Activated CD4-positive, alpha-beta T cell treated with anti-CD3 and anti-CD28 coated beads, Interleukin-2, amount 10 ng/mL, durations not matched to agents 24 days and 14 days (primary cell): ENCODE measurements around the gene ANKRD13B. TPM values are rescaled to one million over a fixed set of nuclear protein-coding genes. Genes with fewer than 3 reads are reported as not detected.
A peak's percentile ranks its signal among the peaks of the same experiment; 100 is the strongest.

ENCODE experiments used
- DNase-seq: peaks from one replicate; pipeline ENCODE4 v3.0.0; 2022
- H3K27ac Mint-ChIP-seq: one replicate; pipeline ENCODE4 v1.8.0; 2022; ENCODE audit warnings: mild to moderate bottlenecking, mixed read lengths
- H3K27me3 Mint-ChIP-seq: one replicate; pipeline ENCODE4 v1.8.0; 2022; ENCODE audit warnings: mixed read lengths
- H3K36me3 Mint-ChIP-seq: one replicate; pipeline ENCODE4 v1.8.0; 2022; ENCODE audit warnings: low read depth, mild to moderate bottlenecking, mixed read lengths
- H3K4me1 Mint-ChIP-seq: one replicate; pipeline ENCODE4 v1.8.0; 2021; ENCODE audit warnings: mixed read lengths
- H3K4me3 Mint-ChIP-seq: one replicate; pipeline ENCODE4 v1.8.0; 2022; ENCODE audit warnings: mild to moderate bottlenecking, moderate library complexity, mixed read lengths
- H3K9me3 Mint-ChIP-seq: one replicate; pipeline ENCODE4 v1.8.0; 2021; ENCODE audit warnings: mixed read lengths
- intact Hi-C: fragments of 100-400 bp; cut with micrococcal nuclease; formaldehyde crosslinking; loops from one replicate; pipeline ENCODE4 v1.15.1; 2023
- total RNA-seq: library from RNA; stranded (reverse); gene quantifications from 2 replicates; pipeline ENCODE4 v1.2.3, GENCODE V29; 2022

The ANKRD13B gene
- total RNA-seq, 1 donor from 2014 or later: 49.8 TPM

DNA sequence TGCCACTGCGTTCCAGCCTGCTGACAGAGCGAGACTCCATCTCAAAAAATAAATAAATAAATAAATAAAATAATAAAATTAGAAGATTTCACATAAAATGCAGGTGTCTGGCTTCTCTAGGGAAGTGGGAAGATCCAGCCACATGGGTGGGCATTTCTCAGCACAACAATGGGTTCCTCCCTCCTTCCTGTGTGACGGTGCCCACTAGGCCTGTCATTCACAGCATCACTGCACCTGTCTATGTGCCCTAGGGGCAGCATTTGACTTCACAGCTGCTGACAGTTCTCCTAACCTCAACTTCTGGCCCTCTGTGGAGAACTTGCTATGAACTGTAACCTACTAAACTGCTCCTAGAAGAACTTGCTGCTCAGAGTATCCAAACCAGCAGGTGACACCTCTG lies 29.1 kb upstream of the ANKRD13B start:
- intact Hi-C loops: loop anchor here (10.0 kb wide), 1 partner anchor 189 kb away; no protein-coding TSS in a partner anchor
- peaks cover 21% of the 10 kb centered on the region for H3K4me1 Mint-ChIP-seq
- H3K36me3 Mint-ChIP-seq: peaks cover 50% of the 10 kb centered on the region
- H3K27me3 Mint-ChIP-seq: no peaks in the 10 kb centered on the region
- peak; percentile 56 for DNase-seq
- peak overlapping the region; percentile 61 for H3K4me3 Mint-ChIP-seq
- H3K9me3 Mint-ChIP-seq: no peaks in the 10 kb centered on the region
- H3K27ac Mint-ChIP-seq: no peak overlapping the region

DNA sequence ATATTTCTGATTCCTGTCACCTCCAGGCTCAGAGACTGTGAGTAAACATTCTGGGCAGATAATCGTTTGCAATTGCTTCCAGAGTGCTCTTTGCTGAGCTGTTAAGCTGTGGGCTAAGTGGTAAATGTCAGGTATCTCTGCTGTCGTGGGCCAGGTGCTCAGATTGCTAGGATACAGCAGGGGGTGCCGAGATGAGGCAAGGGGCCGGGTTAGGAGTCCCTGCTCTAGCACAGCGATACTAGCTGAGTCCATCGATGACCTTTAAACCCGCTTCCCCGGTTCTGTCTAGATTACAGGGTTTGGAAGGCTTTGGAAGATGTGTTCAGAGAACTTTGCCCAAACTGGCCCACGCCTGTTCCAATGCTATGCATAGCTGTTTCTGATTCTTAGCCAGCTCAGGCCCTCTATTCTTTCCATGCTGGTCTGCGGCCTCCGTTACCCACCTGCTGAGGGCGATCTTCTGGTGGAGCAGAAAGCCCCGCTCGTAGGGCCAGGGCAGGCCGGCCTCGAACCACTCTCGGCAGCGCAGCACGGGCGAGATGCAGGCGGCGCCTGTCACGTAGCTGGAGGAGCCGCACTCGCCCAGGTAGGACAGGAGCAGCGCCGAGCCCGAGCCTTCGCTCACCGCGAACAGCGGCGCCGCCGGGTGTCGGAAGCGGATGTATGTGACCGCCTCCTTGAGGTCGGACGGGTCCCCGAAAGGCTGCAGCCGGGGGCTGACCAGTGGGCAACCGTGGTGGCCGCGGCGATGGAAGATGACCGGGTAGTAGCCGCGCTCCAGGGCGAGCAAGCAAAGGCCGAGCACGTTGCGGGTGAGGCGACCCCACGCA lies 27.1 kb upstream of the ANKRD13B start:
- peak overlapping the region; percentile 93 for H3K4me3 Mint-ChIP-seq
- peak overlapping the region; percentile 95 for H3K27ac Mint-ChIP-seq
- H3K27me3 Mint-ChIP-seq: no peaks in the 10 kb centered on the region
- peaks cover 28% of the 10 kb centered on the region for H3K4me1 Mint-ChIP-seq
- no peaks in the 10 kb centered on the region for H3K9me3 Mint-ChIP-seq
- peak; percentile 91 for DNase-seq
- intact Hi-C loops: loop anchor here (2.0 to 10.0 kb wide), 5 partner anchors 175 to 839 kb away; partner anchors contain the start of genes NEK8, NUFIP2, SSH2 and TAOK1
- H3K36me3 Mint-ChIP-seq: peaks cover 45% of the 10 kb centered on the region

DNA sequence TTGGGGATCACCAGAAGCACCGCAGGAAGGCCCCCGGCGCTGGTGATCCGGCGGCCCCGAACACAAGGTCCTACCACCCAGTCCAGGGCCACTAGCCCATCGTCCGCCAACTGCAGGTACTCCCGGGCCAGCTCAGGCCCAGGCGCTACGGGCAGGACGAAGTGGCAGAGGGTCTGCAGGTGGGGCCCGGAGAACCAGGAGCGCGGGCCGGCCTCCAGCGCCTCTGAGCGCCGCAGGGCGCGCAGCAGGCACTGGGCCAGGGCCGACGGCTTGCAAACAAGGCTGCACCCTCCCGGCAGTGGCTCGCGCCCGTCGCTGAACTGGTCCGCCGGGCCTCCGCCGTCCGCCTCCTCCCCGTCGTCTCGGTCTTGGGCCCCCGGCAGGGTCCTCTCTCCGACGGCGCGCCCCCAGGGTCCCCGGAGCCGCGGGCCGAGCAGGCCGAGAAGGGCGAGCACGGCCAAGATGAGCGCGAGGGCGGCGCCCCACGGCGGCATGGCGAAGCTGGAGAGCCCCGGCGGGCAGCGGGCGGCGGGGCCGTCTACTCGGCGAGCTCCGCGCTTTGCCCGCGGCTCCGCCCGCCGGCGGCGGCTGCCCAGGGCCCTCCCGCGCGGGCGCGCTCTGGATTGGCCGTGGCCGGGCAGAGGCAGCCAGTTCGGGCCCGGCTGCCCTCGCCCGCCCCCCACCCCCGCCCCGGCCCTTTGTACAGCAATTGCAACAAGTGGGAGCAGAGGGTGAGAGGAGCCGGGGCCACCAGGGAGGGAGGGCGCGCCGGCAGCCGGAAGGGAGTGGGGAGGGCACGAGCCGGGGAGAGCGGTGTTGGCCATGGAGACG lies 26.2 kb upstream of the ANKRD13B start, which contains the start of gene ABHD15:
TSS of gene ABHD15 (minus strand) at position 565 of the 831 bp plus-strand sequence. CDS start at position 494, 71 bp downstream.
- Mint-ChIP-seq H3K27ac (peak within 1 kb of the TSS; percentile 95), H3K36me3 (peaks cover 40% of the 10 kb centered on the region), H3K4me3 (peak within 1 kb of the TSS; percentile 93), H3K27me3 (no peaks in the 10 kb centered on the region), H3K9me3 (no peaks in the 10 kb centered on the region), H3K4me1 (peaks cover 28% of the 10 kb centered on the region)
- peak; percentile 91 for DNase-seq
- intact Hi-C loops: loop anchor here (2.0 to 10.0 kb wide), 5 partner anchors 176 to 839 kb away; partner anchors contain the start of genes NEK8, NUFIP2, SSH2 and TAOK1

DNA sequence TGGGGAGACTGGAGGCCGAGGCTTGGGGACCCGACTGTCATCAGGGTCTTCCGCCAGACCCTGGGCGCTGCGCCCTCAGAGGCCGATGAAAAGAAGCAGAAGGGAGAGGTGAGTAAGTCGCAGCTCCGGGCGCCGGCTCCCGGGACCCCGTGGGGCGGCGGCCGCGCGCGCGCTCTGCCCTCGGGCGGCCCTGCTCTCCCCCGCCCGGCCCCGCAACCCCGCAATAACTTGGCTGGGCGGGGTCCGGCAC lies 25.7 kb upstream of the ANKRD13B start:
- peak overlapping the region; percentile 93 for H3K4me3 Mint-ChIP-seq
- H3K27ac Mint-ChIP-seq: peak overlapping the region; percentile 91
- no peaks in the 10 kb centered on the region for H3K27me3 Mint-ChIP-seq
- peaks cover 28% of the 10 kb centered on the region for H3K4me1 Mint-ChIP-seq
- intact Hi-C loops: loop anchor here (2.0 to 10.0 kb wide), 5 partner anchors 176 to 840 kb away; partner anchors contain the start of genes NEK8, NUFIP2, SSH2 and TAOK1
- no peaks in the 10 kb centered on the region for H3K9me3 Mint-ChIP-seq
- no peak for DNase-seq
- H3K36me3 Mint-ChIP-seq: peaks cover 34% of the 10 kb centered on the region

DNA sequence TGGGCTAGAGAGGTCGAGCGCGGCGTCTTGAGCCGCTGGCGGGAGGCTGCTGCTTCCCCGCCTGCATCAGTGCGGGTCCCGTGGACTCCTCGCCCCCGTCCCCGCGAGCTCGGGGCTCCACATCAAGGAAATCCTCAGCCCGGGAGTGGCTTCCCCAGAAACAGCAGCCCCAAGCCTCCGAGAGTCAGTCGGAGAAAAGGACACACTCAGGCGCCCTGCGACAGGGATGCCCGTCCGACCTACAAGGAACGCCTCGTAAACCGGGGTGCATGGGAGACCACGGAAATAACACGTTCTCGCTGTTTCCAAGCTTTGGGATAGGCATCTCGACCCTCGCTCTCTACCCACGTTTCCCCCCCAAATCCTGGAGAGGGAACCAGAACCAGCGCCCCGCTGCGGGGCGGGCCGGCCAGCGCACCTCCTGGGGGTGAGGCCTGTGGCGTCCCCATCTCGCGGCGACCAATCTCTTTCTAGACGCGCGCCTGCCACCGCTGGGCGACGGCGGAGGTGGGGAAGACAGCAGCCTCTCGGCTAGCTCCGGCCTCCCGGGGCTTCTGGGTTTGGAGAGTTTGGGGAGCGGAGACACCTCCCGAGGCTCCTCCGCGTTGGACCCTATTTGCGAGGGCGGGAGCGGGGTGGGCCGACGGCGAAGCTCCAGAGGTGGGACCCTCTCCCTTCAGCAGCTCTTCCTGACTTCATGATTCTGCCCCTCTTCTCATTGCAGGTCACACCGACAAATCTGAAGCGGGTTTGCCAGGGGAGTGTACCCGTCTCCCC lies 25.2 kb upstream of the ANKRD13B start:
- intact Hi-C loops: loop anchor here (1.0 to 10.0 kb wide), 7 partner anchors 22 to 840 kb away; partner anchors contain the start of genes GIT1, NEK8, NUFIP2 and SSH2
- no peaks in the 10 kb centered on the region for H3K9me3 Mint-ChIP-seq

DNA sequence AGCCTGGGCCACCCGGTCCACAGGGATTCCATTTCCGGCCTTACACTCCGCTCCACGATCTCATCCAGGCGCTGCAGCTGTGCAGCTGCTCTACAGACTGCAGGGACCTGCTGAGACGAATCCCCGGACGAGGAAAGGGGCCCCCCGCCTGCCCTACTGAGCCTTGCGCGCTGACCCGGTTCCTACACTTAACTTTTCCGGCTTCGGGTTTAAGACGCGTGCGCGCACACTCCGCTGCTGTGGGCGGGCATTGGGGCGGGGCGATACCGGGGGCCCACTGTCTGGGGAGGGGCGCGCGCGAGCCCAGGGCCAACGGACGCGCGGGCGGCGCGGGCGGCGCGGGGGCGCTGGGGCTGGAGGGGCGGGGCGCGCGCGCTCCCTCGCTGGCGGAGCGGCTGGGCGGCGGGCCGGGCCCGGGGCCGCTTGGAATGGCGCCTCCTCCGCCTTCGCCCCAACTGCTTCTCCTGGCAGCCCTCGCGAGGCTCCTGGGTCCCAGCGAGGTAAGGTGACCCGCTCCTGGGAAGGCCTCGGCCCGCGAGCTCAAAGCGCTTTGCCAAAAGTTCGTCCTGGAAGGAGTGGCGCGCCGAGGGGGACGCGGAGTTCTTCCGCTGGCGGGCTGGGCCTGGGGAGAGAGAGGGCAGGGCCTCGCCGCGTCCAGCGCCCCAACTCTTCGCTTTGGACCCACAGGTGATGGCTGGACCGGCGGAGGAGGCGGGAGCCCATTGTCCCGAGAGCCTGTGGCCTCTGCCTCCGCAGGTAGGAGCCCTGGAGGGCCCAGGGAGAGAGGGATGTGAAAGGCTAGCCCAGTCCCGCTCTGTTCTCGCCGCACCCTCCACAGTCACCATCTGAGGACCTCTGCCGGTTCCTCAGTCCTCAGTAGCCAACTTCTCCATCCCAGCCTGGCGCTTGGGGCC lies 24.3 kb upstream of the ANKRD13B start, which contains the start of gene TP53I13:
TSS of gene TP53I13 (plus strand) at position 371 of the 914 bp plus-strand sequence. CDS start at position 429, 58 bp downstream.
- intact Hi-C loops: loop anchor here (1.0 to 10.0 kb wide), 6 partner anchors 21 to 841 kb away; partner anchors contain the start of genes GIT1, NEK8, NUFIP2 and SSH2
- Mint-ChIP-seq H3K27ac (peak within 1 kb of the TSS; percentile 94), H3K36me3 (peaks cover 29% of the 10 kb centered on the region), H3K9me3 (no peaks in the 10 kb centered on the region), H3K27me3 (no peaks in the 10 kb centered on the region), H3K4me3 (peak within 1 kb of the TSS; percentile 93), H3K4me1 (peaks cover 27% of the 10 kb centered on the region)
- peak; percentile 96 for DNase-seq

More for the DNA sequence above, 25.2 kb upstream of the ANKRD13B start:
- H3K4me3 Mint-ChIP-seq: peak overlapping the region; percentile 93
- DNase-seq: peak; percentile 95
- H3K27ac Mint-ChIP-seq: peak overlapping the region; percentile 94
- H3K4me1 Mint-ChIP-seq: peaks cover 28% of the 10 kb centered on the region
- H3K27me3 Mint-ChIP-seq: no peaks in the 10 kb centered on the region
- peaks cover 29% of the 10 kb centered on the region for H3K36me3 Mint-ChIP-seq

DNA sequence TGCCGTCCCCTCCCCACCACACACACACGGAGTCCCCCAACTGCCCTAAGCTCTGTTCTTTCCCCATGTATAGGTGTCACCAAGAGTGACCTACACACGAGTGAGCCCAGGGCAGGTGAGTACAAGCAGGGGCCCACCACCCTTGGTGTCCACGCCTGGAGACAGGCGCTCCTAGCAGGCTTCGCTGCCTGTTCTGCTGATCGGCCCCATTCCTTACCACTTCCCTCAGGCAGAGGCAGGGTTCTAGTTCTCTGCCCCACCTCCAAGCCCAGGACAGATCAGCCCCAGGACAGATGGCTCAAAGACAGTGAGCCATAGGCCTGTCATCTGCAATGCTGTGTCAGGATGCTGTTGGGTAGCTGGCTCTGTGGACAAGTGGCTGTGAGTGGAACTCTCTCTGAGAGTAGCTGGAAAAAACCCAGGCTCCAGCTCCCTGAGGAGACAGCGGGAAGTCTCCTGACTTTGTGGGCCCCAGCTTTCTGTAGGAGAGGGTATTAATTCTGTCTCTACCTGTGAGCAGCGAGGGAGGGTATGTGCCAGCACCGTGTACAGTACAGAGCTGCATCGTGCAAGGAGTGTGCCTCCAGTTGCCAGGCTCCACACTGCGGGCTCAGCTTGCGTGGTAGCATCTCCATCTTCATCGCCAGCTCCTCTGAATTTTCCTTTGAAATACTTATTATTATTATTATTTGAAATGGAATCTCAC lies 23.5 kb upstream of the ANKRD13B start:
- Mint-ChIP-seq H3K4me1 (peaks cover 21% of the 10 kb centered on the region), H3K4me3 (peak overlapping the region; percentile 93), H3K36me3 (peaks cover 31% of the 10 kb centered on the region), H3K27ac (peak overlapping the region; percentile 79), H3K27me3 (no peaks in the 10 kb centered on the region), H3K9me3 (no peaks in the 10 kb centered on the region)
- intact Hi-C loops: loop anchor here (5.0 to 10.0 kb wide), 4 partner anchors 195 to 842 kb away; partner anchors contain the start of genes NEK8, NUFIP2, SSH2 and TLCD1
- DNase-seq: no peak

DNA sequence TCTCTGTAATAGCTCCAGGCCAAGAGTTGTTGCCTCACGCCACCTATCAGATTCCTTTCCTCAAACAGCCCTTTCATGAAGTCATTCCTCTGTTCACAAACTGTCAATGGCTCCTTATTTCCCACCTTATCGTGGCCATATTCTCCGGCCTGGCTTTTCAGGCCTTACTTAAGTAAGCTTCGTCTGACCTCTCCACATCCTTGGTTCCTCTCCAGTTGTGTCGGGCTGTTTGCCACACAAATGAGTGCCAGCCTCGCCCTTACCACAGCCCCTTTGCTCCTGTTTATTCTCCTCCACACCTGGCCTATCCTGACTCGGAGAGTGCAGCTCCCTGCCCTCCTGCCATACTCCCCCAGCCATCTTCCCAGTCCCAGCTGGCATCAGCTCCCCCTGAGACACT lies 22.4 kb upstream of the ANKRD13B start:
- intact Hi-C loops: no loop called here
- H3K27me3 Mint-ChIP-seq: no peaks in the 10 kb centered on the region

DNA sequence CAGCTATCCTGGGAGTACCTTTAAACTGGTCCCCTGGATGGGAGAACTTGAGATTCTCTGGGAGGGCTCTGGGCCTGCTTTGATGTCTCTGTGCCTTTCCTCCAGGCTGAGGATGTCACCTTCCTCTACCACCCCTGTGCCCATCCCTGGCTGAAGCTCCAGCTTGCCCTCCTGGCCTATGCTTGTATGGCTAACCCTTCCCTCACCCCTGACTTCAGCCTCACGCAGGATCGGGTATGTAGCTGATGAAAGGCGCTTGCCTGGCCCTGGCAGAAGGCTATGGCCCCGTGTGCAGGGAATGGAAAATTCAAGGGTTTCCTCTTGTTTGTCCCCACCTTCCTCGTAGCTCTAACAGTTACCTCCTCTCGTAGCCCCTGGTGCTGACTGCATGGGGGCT lies 21.4 kb upstream of the ANKRD13B start:
- intact Hi-C loops: no loop called here
- no peaks in the 10 kb centered on the region for H3K27me3 Mint-ChIP-seq

More for the DNA sequence above, 22.4 kb upstream of the ANKRD13B start:
- H3K9me3 Mint-ChIP-seq: no peaks in the 10 kb centered on the region
- peaks cover 40% of the 10 kb centered on the region for H3K36me3 Mint-ChIP-seq
- DNase-seq: no peak
- H3K4me3 Mint-ChIP-seq: peak overlapping the region; percentile 18
- H3K27ac Mint-ChIP-seq: no peak overlapping the region
- peaks cover 18% of the 10 kb centered on the region for H3K4me1 Mint-ChIP-seq

DNA sequence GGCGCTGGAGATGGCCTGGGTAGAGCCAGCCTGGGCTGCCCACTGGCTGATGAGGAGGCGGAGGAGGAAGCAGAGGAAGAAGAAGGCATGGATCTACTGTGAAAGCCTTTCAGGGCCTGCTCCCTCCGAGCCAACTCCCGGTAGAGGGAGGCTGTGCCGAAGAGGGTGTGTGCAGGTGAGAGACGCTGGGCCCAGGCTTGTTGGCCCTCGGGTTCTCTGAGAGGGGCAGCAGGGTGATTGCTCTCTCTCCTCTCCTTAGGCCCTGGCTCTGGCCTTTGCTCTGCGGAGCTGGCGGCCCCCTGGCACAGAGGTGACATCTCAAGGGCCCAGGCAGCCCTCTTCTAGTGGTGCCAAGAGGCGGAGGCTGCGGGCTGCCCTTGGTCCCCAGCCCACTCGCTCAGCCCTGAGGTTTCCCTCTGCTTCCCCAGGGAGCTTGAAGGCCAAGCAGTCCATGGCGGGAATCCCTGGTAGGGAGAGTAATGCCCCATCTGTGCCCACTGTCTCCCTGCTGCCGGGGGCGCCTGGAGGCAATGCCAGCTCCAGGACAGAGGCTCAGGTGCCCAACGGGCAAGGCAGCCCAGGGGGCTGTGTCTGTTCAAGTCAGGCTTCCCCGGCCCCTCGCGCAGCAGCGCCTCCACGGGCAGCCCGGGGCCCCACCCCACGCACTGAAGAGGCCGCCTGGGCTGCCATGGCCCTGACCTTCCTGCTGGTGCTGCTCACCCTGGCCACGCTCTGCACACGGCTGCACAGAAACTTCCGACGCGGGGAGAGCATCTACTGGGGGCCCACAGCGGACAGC lies 20.9 kb upstream of the ANKRD13B start:
- Mint-ChIP-seq H3K36me3 (peaks cover 36% of the 10 kb centered on the region), H3K4me3 (no peak overlapping the region), H3K27me3 (no peaks in the 10 kb centered on the region), H3K4me1 (peaks cover 13% of the 10 kb centered on the region), H3K27ac (peak overlapping the region; percentile 45), H3K9me3 (no peaks in the 10 kb centered on the region)
- intact Hi-C loops: no loop called here
- DNase-seq: no peak

More for the DNA sequence above, 21.4 kb upstream of the ANKRD13B start:
- H3K27ac Mint-ChIP-seq: peak overlapping the region; percentile 45
- H3K4me3 Mint-ChIP-seq: no peak overlapping the region
- H3K9me3 Mint-ChIP-seq: no peaks in the 10 kb centered on the region
- DNase-seq: no peak
- H3K36me3 Mint-ChIP-seq: peaks cover 37% of the 10 kb centered on the region
- peaks cover 13% of the 10 kb centered on the region for H3K4me1 Mint-ChIP-seq
